NCI-H510A treated with DMSO at 0.1 percent for 48 hours (cell line): ENCODE results near the gene CLIC4.
"Not testable (repeated sequence)": the region's sequence is repeated elsewhere in the genome, so short reads cannot be mapped to it uniquely, and the experiment has no call there.

Experiments used
- DNase-seq: peaks from one replicate; lab custom pipeline; 2025; lab: John Stamatoyannopoulos, UW

Gene CLIC4

DNA sequence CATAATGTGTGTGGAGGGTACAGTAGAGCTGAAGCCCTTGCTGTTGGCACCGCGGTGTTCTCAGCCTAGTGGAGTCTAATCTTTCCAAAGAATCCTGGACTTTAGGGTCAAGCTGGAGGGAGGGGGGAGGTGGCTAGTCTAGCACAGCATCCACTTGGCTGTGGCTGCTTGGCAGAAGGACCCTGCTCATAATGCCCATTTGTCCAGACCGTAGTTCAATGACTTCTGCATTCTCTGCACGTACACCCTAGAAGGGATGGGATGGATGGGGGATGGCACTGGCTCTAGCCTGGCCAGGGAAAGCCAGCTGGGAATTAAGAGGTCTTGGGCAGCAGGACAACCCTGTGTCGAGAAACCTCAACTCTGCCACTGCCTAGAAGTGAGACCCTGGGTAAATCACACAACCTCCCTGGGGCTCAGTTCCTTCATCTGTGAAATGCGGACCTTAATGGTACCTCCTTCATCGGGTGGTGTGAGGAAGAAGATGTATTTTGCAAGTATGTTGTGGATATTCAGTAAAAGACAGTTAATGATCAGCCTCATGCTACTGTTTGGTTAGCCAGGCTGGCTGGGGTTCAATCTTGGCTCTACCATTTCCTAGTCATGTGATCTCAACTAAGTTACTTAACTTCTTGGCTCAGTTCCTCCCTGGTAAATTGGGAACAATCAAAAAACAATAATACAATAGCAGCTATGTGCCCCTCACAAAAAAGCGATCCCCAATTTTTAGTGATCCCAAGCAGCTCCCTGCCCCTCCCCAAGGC, 27.2 kb upstream of the CLIC4 start:
- no peak for DNase-seq

DNA sequence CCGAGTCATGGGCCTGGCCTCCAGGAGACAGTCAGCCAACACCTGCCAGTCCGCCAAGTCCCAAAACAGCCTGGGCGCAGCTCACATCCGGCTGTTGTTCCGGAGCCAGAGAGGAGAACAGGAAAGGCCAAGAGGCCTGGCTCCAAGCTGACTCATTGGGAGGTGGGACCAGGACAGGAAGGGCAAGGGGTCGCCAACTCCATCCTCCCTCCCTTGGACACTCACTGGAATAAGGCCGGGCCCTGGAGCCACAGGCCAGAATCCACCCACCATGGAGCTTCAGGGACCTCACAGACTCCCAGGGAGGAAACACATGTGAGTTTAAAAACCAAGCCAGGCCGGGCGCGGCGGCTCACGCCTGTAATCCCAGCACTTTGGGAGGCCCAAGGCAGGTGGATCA, 25.1 kb upstream of the CLIC4 start:
- DNase-seq: no peak

DNA sequence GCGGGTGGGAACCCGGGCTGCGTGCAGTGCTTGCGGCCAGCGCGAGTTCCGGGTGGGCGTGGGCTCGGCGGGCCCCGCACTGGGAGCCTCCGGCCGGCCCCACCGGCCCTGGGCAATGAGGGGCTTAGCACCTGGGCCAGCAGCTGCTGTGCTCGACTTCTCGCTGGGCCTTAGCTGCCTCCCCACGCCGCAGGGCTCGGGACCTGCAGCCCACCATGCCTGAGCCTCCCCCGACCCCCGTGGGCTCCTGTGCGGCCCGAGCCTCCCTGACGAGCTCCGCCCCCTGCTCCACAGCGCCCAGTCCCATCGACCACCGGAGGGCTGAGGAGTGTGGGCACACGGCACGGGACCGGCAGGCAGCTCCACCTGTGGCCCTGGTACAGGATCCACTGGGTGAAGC, 23.7 kb upstream of the CLIC4 start:
- no peak for DNase-seq

DNA sequence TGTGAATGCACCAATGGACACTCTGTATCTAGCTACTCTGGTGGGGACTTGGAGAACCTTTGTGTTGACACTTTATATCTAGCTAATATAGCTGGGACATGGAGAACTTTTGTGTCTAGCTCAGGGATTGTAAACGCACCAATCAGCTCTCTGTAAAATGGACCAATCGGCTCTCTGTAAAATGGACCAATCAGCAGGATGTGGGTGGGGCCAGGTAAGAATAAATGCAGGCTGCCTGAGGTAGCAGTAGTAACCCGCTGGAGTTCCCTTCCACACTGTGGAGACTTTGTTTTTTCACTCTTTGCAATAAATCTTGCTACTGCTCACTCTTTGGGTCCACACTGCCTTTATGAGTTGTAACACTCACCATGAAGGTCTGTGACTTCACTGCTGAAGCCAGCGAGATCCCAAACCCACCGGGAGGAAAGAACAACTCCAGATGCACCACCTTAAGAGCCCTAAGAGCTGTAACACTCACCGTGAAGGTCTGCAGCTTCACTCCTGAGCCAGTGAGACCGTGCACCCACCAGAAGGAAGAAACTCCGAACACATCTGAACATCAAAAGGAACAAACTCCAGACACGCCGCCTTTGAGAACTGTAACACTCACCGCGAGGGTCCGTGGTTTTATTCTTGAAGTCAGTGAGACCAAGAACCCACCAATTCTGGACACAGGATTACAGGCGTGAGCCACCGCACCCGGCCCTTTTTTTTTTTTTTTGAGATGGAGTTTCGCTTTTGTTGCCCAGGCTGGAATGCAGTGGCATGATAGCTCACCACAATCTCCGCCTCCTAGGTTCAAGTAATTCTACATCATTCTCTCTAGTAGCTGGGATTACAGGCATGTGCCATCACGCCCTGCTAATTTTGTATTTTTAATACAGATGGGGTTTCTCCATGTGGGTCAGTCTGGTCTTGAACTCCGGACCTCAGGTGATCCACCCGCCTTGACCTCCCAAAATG, 22.9 kb upstream of the CLIC4 start:
- DNase-seq: not testable (repeated sequence)

DNA sequence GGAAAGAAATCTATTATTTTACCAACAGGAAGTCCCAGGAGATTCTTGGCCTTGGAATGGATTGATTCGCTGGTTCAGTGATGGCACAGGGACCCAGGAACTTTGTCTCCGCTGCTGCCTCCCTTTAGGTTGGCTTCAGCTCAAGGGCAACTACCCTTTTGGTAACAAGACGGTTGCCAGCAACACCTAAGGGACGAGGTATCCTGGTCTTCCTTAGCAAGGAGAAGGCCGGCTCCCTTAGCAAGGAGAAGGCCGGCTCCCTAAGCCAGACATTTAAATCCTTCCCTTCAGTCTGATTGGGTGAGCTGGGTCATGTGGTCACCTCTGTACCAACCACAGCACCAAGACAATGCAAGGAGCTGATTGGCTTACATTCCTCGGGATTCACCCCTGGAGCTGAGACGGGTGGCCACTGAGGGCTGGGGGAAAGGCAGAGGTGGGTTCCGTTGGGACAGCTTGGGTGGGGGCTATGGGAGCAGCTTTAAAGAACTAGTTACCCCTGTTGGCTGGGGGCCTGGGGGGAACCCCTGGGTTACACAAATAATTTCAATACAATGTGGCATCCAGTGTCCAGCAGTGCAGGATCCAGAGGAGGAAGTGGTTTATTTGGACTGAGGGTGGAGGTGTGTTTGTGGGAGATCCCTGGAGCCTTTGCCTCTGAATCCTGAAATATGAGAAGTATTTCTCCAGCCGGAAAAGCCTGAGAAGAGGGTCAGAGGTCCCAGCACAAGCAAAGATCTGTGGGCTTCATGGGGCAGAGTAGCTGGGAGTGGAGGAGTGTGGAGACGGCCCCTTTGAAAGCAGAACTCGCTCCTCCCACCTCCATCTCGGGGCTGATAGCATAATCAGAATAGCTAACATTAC, 20.7 kb upstream of the CLIC4 start:
- DNase-seq: no peak

DNA sequence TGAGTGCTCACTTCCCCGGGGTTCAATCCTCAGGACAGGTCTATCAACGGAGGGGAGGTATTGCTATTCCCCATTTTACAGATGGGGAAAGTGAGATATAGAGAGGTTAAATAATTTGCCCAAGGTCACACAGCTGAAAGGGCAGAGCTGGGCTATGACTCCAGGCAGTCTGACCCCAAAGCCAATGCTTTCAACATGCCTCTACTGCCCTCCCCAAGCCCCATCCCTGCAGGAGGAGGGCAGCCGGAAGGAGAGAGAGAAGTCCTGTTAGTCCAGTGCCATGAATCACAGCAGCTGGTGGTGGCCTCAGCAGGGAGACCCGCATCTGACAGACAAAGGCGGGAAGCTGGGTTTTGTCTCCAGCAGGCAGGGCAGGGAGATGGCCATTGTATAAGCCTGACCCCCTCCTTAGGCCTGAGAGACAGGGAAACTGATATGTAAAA, 20.0 kb upstream of the CLIC4 start:
- DNase-seq: no peak

DNA sequence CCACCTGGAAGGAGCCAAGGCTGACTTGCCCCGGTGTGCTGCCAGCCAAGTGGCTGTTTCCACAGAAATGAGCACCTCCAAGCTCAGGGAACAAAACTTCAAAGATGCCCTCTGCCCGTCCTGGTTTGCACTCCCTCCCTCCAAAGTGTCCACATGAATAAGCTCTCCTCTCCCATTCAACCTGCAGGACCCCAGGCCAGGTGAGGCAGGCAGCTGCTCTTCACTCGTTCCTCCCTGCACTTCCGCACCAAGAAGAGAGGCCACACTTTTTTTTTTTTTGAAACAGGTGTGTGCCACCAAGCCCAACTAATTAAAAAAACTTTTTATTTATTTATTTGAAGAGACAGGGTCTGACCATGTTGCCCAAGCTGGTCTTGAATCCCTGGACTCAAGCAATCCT, 18.5 kb upstream of the CLIC4 start:
- no peak for DNase-seq

DNA sequence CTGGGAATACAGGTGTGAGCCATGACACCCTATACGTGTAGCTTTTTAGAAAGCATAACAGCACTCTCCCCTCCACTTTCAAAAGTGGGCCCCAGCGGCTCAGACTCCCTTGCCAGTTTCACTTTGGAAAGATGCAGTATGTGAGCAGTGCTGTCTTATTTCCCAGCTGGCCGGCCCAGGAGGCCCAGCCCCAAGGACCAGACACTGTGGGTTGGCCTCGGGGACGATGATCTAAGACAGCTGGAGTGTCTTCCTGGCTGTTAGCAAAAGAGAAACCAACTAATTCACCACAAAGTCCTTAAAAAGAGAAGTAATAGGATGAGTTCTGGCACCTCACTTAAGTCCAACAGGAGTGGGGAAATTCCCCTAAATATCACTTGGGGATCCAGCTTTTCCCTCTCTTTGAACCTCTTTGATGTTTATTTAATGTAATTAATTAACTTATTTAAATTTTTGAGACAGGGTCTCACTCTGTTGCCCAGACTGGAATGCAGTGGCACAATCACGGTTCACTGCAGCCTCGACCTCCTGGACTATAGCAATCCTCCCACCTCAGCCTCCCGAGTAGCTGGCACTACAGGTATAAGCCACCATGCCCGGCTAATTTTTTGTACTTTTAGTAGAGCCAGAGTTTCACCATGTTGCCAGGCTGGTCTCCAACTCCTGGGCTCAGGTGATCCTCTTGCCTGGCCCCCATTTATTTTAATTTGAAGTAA, 17.6 kb upstream of the CLIC4 start:
- no peak for DNase-seq

DNA sequence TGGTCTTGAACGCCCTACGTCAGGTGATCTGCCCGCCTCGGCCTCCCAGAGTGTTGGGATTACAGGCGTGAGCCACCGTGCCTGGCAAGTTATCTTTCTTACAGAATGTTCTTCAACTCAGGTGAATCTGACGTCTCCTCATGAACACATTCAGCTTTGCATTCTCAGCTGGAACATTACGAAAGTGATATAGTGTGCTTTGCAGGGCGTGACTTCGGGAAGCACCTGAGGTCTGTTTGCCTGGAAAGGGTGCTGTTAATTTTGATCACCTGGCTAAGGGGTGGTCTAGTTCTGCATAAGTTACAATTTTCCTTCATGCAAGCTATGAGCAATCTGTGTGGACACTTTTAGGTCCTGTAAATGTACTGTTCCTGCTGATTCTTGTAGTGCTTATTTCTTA, 16.3 kb upstream of the CLIC4 start:
- no peak for DNase-seq

DNA sequence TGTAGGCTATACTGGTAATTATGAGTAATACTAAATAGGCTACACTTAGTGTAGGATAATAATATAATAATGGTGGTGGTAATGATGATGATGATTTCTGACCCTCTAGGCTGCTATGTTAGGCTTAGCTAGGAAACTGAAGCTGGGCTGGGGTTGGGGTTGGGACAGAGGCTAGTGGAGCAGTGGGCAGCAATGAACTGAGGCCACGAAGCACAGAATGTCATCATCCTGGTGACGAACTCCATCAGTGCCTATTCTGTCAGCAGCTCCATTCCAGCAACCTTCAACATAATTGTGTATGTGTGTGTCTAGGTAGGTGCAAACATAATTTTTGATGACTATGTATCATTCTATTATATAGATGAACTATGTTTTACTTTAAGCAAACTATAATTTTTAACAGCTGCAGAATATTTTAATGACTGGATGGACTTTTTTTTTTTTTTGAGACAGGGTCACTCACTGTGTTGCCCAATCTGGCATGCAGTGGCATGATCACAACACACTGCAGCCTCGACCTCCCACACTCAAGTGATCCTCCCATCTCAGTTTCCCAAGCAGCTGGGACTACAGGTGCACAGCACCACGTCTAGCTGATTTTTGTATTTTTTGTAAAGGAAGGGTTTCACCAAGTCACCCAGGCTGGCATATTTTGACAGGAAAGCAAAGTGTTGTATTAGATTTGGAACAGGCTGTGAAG, 12.9 kb upstream of the CLIC4 start:
- DNase-seq: no peak

DNA sequence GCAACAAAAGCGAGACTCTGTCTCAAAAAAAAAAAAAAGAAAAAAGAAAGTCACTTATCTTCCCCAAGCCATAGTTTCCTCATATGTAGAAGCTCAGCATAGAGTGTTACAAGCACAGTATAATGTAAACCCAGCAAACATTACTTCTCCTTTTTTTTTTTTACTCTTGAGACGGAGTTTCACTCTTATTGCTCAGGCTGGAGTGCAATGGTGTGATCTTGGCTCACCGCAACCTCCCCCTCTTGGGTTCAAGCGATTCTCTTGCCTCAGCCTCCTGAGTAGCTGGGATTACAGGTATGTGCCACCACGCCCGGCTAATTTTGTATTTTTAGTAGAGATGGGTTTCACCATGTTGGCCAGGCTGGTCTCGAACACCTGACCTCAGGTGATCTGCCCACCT, 11.9 kb upstream of the CLIC4 start:
- not testable (repeated sequence) for DNase-seq

DNA sequence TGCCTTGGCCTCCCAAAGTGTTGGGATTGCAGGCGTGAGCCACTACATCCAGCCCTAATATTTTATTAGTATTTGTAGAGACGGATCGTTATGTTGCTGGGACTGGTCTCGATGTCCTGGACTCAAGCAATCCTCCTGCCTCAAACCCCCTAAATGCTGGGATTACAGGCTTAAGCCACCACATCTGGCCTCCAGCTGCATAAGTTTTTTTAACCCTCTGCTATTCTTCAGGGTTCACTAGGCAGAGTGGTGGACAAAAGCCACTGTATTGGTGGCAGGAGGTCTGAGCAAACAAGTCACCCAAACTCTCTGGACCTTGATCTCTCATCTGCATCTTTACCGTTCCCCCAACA, 10.1 kb upstream of the CLIC4 start:
- no peak for DNase-seq

DNA sequence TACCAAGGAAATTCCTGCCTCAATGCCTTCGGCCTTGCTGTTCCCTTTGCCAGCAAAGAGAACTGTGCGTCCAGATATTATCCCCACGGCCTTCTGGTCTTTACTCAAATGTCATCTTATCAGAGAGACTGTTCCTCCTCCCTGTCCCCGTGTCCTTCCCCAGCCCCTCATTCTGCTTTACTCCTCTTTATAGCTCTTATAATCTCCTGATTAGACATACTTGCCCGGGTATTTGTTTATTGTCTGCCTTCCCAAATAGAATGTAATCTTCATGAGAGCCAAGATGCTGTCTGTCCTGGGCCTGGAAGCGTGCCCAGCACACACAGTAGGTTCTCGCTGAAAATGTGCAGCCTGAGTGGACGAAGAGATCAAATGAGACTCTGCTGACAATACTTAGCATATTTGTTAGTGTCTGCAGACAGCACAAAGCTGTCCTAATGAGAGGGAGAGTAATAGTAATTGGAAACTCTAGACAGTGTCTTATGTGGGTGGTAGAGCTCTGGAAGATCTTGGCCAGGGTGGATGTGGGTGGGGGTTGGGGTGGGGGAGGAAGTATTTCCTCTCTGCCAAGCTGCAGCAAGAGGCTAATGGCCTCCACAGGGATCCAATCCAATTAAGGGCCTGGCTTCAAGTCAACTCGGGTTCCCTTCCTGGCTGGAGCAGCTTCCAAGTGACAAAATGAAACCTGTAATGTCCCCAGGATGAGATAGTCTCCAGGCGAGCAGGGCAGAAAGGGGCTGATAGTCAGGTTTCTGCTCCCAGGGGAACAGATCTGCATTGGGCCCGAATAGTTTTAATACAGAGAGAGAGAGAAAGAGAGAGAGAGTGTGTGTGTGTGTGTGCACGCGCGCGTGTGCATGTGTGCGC, 9.5 kb upstream of the CLIC4 start:
- no peak for DNase-seq

DNA sequence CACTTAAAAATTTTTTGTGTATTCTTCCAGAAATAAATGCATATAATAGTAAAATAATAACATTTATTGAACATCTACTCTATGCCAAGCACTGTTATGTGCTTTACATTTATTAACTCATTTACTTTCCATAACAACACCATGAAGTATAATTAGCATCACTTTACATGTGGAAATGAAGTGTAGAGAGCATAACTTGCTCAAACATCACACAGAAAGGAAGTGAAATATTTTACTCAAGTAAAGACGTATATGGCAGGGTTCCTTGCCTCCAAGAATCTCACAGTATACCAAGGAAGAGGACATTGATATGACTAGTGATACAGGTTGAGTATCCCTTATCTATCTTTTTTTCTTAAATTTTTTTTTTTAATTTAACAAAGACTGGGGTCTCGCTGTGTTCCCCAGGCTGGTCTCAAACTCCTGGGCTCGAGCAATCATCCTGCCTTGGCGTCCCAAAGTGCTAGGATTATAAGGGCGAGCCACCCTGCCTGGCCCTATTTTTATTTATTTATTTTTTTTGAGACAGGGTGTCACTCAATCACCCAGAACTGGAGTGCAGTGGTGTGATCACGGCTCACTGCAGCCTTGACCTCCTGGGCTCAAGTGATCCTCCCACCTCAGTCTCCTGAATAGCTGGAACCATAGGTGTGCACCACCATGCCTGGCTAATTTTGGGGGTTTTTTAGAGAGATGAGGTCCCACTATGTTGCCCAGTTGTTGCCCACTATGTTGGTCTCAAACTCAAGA, 7.7 kb upstream of the CLIC4 start:
- DNase-seq: no peak

DNA sequence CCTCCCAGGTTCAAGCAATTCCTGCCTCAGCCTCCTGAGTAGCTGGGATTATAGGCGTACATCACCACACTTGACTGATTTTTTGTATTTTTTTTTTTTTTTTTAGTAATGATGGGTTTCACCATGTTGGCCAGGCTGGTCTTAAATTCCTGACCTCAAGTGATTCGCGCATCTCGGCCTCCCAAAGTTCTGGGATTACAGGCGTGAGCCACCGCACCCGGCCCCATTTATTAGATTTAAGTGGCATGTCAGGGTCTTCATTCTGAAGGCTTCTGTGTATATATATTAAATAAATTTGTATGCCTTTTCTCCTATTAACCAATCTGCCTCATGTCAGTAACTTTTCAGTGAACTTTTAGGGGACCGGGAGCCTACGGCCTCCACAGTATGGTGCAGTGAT, 6.0 kb upstream of the CLIC4 start:
- DNase-seq: no peak

DNA sequence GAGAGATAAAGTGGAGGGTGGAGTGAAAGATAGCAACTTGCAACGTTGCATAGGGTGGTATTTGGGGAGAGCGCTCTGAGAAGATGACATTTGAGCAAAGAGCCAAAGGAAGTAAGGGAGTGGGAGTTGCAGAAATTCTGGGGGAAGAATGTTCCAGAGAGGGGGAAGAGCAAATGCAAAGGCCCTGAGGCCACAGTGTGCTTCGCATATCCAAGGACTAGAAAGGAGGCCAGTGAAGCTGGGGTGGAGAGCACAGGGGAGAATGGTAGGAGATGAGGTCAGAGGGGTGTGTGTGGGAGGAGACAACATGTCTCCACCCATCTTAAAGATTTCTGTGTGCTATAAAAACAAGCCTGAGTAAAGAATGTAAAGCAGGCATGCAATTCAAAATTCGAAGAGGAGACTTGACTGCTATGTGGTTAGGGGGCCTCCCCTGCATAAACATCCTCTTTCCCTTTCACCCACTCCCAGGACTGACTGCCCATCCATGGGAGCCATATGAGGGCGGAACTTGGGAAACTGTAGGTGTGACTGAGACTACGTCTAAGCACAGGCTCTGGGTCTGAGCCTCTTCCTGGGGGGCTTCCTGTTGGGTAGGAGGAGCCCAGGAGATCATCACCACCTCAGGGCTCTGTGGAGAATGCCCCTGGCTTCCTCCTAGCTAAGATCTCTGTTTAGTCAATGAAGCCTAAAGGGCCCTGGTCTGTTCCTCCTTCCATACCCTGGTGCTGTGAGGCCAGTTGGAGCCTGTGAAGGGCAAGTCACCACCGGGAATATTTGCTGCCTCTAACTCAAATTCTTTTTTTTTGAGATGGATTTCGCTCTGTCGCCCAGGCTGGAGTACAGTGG, 2.9 kb upstream of the CLIC4 start:
- DNase-seq: no peak

DNA sequence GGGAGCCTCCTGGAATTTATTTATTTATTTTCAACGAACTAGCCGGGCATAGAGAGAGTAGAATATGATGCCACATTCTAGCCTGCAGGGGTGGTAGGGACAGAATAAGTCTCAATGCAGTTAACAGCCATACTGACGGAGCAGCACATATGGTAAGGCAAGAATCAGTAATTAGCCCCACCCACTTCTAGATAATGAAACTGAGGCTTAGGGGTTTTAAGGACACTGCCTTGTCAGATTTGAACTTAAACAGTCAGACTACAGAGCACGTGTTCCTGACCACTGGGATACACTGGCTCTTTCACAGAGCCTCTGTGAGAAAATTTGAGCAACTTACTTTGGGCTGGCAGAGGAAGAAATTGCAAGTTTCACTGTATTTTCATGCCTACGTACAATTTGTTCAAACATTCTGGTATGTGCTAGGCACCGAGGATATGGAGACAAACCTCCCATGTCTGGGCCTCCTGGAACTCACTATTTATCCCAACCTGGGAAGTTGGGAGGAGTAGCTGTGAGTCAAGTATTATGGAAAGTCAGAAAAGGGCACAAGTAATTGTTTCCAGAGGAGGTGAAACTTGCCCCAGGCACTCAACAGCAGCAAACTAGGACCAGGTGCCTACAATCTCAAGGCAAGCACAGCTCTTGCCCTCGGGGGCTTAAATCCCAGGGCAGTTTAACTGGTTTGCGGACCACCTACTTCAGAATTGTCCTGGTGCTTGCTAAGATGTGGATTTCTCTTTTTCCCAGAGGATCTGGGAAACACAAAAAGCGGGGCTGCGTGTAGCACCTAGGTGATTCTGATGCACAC, 1.6 kb upstream of the CLIC4 start:
- no peak for DNase-seq
